HG02973 (cell line): ENCODE data around the gene TMEM240.
"Not testable (repeated sequence)": the region's sequence is repeated elsewhere in the genome, so short reads cannot be mapped to it uniquely, and the experiment has no call there.

ENCODE experiments used
- ATAC-seq: cut with Tn5 transposase; IDR thresholded peaks from one replicate; pipeline ENCODE4 v1.9.1; 2021; ENCODE audit warnings: moderate library complexity; ENCODE audit not compliant: unreplicated experiment

Gene TMEM240

GRCh38 chr1:1505801-1506200 lies 34.6 kb downstream of the TMEM240 start:
- not testable (repeated sequence) for ATAC-seq

- ATAC-seq: not testable (repeated sequence)
Observed at GRCh38 chr1:1505366-1505798, 35.0 kb downstream of the TMEM240 start.

- ATAC-seq: not testable (repeated sequence)
Observed at GRCh38 chr1:1504777-1505365, 35.6 kb downstream of the TMEM240 start.

- ATAC-seq: not testable (repeated sequence)
Observed at GRCh38 chr1:1495461-1495975, 44.9 kb downstream of the TMEM240 start.

- not testable (repeated sequence) for ATAC-seq
Observed at GRCh38 chr1:1494311-1494710, 46.1 kb downstream of the TMEM240 start.

GRCh38 chr1:1491601-1492000 lies 48.8 kb downstream of the TMEM240 start:
- no peak for ATAC-seq

GRCh38 chr1:1490633-1491230 lies 49.7 kb downstream of the TMEM240 start:
- ATAC-seq: no peak

GRCh38 chr1:1489861-1490260 lies 50.6 kb downstream of the TMEM240 start:
- ATAC-seq: no peak

- ATAC-seq: no peak
Observed at GRCh38 chr1:1489231-1489630, 51.2 kb downstream of the TMEM240 start.

GRCh38 chr1:1487701-1488100 lies 52.7 kb downstream of the TMEM240 start:
- ATAC-seq: no peak

- not testable (repeated sequence) for ATAC-seq
Observed at GRCh38 chr1:1485755-1486317, 54.6 kb downstream of the TMEM240 start.

- not testable (repeated sequence) for ATAC-seq
Observed at GRCh38 chr1:1484976-1485750, 55.3 kb downstream of the TMEM240 start.
